GM19397 (cell line): ENCODE data around the gene LMBRD2.

Experiments used
- ATAC-seq: cut with Tn5 transposase; IDR thresholded peaks from one replicate; pipeline ENCODE4 v1.9.1; 2021; ENCODE audit warnings: mild to moderate bottlenecking, moderate library complexity; ENCODE audit not compliant: unreplicated experiment

Gene LMBRD2

GRCh38 chr5:36111238-36111637 lies 40.4 kb downstream of the LMBRD2 start:
- no peak for ATAC-seq

- no peak for ATAC-seq
Measured at GRCh38 chr5:36108758-36109460, 42.8 kb downstream of the LMBRD2 start.

- no peak for ATAC-seq
Measured at GRCh38 chr5:36105819-36106218, 45.9 kb downstream of the LMBRD2 start.

GRCh38 chr5:36099748-36100147 lies 51.9 kb downstream of the LMBRD2 start:
- no peak for ATAC-seq

GRCh38 chr5:36096486-36096885 lies 55.2 kb downstream of the LMBRD2 start:
- no peak for ATAC-seq

GRCh38 chr5:36089989-36090388 lies 61.7 kb downstream of the LMBRD2 start:
- peak; percentile 85 for ATAC-seq

GRCh38 chr5:36079200-36079781 lies 72.4 kb downstream of the LMBRD2 start:
- ATAC-seq, result peak; percentile 81

- no peak for ATAC-seq
Measured at GRCh38 chr5:36078430-36078829, 73.3 kb downstream of the LMBRD2 start.

- peak; percentile 80 for ATAC-seq
Measured at GRCh38 chr5:36073595-36074216, 78.0 kb downstream of the LMBRD2 start.

- ATAC-seq, result no peak
Measured at GRCh38 chr5:36070687-36071571, 80.8 kb downstream of the LMBRD2 start.

- ATAC-seq, result no peak
Measured at GRCh38 chr5:36068751-36069281, 82.9 kb downstream of the LMBRD2 start.

- ATAC-seq, result no peak
Measured at GRCh38 chr5:36066540-36067210, 85.0 kb downstream of the LMBRD2 start, which contains the start of gene UGT3A2. Gene UGT3A2 (minus strand): TSS chr5:36066882. CDS start chr5:36066789, 93 bp downstream.

GRCh38 chr5:36066001-36066539 lies 85.6 kb downstream of the LMBRD2 start:
- ATAC-seq, result no peak

GRCh38 chr5:36060420-36060887 lies 91.2 kb downstream of the LMBRD2 start:
- ATAC-seq, result no peak

- no peak for ATAC-seq
Measured at GRCh38 chr5:36059571-36060419, 91.9 kb downstream of the LMBRD2 start.

GRCh38 chr5:36058776-36059175 lies 92.9 kb downstream of the LMBRD2 start:
- ATAC-seq, result no peak

GRCh38 chr5:36057386-36057785 lies 94.3 kb downstream of the LMBRD2 start:
- ATAC-seq, result no peak

- ATAC-seq, result no peak
Measured at GRCh38 chr5:36056422-36056821, 95.3 kb downstream of the LMBRD2 start.

- no peak for ATAC-seq
Measured at GRCh38 chr5:36055984-36056383, 95.7 kb downstream of the LMBRD2 start.
